Embryonic facial prominence (tissue), 1 donor: Measurements from ENCODE around the gene METTL26.

Experiments
- DNase-seq: peaks from one replicate; pipeline ENCODE4 v3.0.0-alpha.2; 2016; ENCODE audit errors: extremely low spot score

METTL26 gene

DNA sequence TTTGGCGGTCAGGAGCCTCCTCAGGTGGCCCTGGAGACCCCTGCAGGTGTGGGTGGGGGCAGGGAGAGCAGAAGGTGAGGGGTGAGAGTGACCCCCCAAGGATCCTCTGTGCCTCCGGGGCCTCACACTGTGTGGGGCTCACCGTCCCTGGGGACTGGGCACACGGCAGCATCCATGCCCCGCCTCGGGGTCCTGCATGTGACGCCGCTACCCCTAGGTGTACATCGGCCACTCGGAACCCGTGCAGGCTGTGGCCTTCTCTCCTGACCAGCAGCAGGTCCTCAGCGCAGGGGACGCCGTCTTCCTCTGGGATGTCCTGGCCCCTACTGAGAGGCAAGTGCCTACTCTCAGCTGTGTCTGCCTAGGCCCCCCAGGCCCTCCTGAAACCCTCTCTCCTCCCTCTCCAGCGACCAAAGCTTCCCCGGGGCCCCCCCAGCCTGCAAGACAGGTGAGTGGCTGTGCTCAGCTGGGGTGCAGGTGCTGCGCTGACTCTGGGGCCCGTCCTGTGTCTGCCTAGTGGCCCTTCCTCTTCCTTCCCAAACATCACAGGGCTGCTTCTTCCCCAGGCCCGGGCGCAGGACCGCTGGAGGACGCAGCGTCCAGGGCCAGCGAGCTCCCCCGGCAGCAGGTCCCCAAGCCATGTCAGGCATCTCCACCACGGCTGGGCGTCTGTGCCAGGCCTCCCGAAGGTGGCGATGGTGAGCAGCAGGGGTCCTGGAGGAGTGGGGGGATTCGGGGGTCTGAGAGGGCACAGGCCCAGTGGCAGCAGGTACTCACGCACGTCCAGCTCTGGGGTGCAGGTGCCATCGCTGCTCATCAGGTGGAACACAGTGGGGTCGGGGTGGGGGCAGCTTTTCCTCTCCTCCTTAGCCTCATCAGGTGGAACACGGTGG lies 22.8 kb upstream of the METTL26 start:
- no peak for DNase-seq

- no peak for DNase-seq
Measured at GRCh38 chr16:657487-657886, 21.4 kb upstream of the METTL26 start.

DNA sequence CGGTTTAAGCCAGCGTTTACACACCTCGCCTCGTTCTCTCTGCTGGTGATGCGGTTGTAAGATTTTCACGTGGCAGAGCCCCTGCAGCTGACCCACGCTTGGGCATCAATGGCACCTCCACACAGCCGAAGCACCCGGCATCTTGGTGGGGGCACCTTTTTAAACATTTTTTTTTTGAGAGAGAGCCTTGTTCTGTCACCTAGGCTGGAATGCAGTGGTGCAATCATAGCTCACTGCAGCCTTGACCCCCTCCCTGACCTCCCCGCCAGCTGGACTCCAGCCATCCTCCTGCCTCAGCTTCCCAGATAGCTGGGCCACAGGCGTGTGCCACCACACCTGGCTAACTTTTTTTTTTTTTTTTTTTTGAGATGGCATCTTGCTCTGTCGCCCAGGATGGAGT lies 17.9 kb upstream of the METTL26 start:
- DNase-seq = no peak

GRCh38 chr16:652454-653305 lies 16.6 kb upstream of the METTL26 start:
- DNase-seq = no peak

GRCh38 chr16:651844-652243 lies 15.7 kb upstream of the METTL26 start:
- no peak for DNase-seq

GRCh38 chr16:649631-650030 lies 13.5 kb upstream of the METTL26 start:
- DNase-seq = no peak

DNA sequence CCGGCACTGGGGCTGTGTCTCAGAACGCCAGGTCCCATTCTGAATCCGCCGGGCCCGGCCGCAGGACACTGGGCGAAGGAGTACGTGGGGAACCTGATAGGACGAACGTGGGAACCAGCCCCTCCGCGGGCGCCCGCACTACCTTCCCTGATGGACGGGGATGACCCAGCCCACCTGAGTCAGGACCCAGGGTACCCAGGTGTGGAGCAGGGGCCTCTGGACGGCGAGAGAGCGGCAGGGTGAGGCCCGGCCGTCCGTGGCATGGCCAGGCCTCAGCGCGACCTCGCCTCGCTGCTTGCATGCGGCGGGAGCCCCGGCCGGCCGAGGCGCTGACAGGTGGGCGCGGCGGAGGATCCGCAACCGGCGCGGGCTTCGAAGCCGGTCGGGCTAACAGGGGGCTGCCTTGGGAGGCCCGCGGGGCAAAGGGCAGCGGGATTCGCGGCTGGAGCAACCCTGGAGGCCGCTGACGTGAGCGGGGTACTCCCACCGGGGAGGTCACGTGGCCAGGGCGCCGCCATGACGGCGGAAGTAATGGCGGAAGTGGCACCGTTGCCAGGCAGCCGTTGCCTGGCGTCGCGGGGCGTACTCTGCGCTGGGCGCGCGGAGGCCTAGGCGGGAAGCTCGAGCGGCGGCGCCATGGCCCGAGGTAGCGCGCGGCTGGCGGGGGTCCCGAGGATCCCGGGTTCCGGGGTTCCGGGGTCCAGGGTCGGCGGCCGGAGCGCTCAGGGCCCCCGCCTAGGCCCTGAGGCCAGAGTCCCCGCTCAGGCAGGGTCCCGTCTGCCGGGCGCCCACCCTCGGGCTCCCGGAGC lies 12.9 kb upstream of the METTL26 start, which contains the start of gene WDR90:
TSS of gene WDR90 (plus strand) at position 585 of the 809 bp plus-strand sequence. CDS start at position 637, 52 bp downstream.
- peak; percentile 80 for DNase-seq

DNA sequence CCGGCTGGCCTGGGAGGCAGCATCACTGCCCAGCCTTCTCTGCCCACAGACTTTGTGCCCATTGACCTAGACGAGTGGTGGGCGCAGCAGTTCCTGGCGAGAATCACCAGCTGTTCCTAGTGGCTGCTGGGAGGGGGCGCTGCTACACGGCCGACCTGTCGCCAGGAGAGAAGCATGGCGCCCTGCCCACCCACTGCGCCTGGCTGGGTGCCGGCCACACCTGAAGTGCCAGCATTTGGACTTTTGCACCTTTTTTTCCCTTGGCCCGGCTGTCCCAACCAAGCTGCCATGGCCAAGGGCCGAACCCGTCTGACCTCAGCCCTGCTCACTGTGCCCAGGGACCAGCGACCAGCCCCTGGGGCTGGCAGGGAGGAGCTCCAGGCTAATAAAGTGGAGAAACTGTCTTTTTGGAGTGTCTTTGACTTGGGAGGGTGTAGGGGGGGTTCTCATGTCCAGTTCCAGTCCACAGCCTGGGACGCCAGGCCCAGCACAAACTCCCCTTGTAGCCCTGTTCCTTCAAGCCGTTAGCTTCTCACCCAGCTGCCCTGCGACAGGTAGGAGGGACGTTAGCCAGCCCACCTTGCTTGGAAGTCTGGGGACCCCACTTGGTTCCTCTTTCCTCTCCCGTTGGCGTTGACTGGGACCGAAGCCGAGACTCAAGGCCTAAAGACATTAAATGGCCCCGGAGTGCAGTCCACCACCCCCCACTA lies 12.1 kb upstream of the METTL26 start:
- no peak for DNase-seq

GRCh38 chr16:647173-647902 lies 11.2 kb upstream of the METTL26 start:
- no peak for DNase-seq

- DNase-seq = no peak
Measured at GRCh38 chr16:646679-647172, 10.6 kb upstream of the METTL26 start.

DNA sequence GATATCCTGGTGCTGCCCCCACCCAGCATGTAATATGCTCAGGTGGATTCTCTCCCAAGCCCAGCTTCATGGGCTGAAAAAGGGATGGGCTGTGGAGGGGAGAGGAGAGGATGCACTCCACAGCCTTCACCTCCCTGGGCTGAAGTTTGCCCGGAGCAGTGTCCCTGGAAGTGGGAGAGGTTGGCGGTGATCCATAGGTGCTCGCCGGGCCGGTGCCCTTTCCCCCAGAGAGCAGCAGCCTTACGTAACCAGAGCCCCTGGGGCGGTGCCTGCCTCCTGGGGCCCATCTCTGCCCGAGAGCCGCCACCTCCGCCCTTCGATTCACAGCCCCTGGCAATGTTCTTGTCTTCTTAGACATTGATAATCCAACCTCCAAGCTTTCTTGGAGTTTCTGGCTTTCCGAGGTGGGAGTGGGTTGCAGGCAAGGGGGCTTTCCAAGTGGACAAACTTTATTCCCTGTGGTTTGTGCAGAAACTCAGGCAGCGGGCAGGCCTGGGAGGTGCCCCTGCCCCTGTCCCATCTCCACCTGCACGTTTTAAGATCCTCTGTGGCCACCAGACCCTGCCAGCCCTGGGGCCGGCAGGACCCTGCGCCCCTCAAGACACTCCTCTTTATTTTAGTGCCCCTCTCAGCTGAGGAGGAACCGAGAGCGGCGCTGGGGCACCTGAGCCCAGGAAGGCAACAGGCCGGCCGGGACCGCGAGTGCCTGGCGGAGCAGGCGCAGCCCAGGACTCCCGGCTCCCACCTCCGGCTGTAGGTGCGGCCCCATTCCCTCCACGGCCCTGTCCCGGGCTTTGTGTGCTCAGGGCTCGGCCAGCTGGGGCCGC lies 10.0 kb upstream of the METTL26 start:
- no peak for DNase-seq

GRCh38 chr16:644556-644955 lies 8.5 kb upstream of the METTL26 start:
- DNase-seq = no peak

DNA sequence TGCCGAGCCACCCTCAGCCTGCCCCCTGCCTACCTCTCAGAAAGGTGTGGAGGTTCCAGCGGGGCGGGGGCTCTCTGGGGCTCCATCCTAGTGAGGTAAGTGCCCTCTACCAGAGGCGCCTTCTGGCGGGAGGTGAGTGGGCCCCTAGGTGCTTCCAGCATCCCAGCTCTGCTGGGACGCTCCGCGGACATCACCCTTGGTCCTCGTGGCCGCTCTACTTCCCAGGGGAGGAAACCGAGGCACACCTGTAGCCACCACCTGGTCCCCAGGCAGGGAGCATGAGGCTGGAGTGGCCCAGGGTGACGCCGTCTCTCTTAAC lies 6.9 kb upstream of the METTL26 start:
- no peak for DNase-seq

DNA sequence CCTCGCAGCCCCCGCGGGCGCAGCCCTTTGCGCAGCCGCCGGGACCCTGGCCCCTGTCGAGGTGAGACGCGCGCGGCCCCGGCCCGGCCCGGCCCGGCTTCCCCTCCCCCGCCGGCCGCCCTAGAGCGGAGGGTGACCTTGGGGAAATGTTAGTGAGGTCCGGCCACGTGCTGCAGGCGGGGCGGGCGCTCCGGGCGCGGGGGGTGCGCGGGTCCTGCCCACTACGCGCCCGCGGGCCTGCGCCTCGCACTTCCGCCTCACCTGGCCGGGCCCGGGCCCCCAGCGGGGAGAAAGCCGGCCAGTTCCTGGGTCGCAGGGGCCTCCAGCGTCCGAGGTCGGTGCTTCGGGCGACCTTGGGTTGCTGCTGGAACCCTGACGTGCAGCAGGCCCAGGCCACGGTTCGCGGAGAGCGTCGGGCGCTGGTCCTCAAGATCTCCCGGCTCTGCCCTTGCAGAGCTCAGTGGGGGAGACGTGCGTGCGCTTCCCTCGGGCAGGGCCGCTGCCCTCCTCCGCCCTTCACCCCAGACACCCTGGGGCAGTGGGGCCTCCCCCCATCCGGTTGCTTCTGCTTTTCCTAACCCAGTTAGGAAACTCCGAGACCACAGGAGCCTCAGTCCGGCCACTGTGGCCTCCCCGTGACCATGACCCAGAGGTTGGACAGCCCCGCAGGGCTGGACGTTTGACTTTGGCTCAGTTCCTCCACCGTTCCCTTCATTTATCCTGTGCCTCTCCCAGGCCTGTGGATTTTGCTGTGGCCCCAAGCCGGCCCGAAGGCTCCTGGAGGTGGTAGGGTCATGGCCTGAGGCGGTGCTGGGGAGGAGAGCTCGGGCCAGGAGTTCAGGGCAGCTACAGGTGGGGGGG lies 6.3 kb upstream of the METTL26 start:
- DNase-seq = no peak

- no peak for DNase-seq
Measured at GRCh38 chr16:641326-642188, 5.5 kb upstream of the METTL26 start, which contains the start of gene MCRIP2. Gene MCRIP2, plus strand, starts transcription at chr16:641828. Its CDS starts 164 bp downstream, at chr16:641992.

GRCh38 chr16:640614-641013 lies 4.5 kb upstream of the METTL26 start:
- no peak for DNase-seq

GRCh38 chr16:638836-639235 lies 2.7 kb upstream of the METTL26 start:
- no peak for DNase-seq
